Gastrocnemius medialis (tissue), 4 donors: Measurements from ENCODE around the gene CCDC187.

Experiments
- POLR2A ChIP-seq, 2 donors: fragments of 450-650 bp; IDR thresholded peaks; one replicate each; pipeline ENCODE4 v1.6.1; 2017; ENCODE audit warnings: antibody characterized with exemption in 2 of 2, mild to moderate bottlenecking in 2 of 2, moderate library complexity in 2 of 2
- TF ChIP-seq, protein P1 (sequence below), 5 experiments: fragments of 450-650 bp in 3 of 5; fragments of 200-600 bp in 2 of 5; sonication (generic) in 2 of 5; IDR thresholded peaks in 4 of 5; conservative IDR thresholded peaks in 1 of 5; 1 replicate in 4 of 5; 2 replicates in 1 of 5; pipeline ENCODE4 v1.5.1; 2016 to 2019; ENCODE audit warnings: antibody characterized with exemption in 5 of 5, mild to moderate bottlenecking in 3 of 5, moderate library complexity in 3 of 5

DNA sequence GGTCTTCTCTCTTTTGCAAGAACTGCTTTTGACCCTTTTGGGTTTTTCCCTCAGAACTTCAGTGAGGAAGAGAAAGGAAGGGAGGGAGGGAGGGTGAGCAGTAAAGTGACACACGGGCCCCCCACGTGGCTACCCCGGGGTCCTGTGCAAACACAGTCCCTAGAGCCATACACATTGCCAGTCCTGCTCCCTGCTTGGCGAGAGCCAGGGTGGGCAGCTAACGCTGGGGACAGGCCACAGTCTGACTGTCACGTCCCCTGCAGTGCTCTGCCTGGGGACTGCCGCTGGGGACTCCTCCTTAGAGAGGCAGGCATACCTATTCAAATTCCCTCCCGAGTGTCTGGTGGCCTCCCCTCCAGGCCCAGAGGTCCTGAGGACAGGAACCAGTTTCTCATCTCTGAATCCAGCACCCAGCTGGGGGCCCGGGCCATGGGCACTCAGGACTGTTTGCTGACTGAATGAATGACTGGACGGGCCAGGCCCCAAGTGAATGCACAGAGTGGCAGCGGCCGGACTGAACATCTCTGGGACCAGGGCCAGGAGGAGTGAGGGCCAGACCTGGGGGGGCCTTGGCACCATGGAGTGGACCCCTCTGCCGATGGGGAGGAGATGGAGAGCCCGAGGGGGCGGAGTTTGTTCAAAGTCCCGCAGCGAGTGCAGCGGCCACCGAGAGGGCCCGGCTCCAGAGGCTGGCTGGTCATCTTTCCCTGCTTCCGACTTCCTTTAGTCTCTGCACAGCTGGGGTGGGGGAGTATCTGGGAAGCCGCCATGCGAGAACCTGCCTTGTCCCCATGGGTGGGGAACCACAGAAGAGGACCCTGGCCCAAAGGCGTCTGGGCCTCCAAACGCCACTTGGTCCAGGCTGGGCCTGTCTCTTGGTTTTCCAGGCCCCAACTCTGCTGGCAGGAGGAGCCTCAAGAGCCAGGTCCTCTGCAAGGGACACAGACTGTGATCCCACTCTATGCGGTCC is 5.8 kb downstream of the CCDC187 start:
- TF ChIP-seq, protein P1, sequence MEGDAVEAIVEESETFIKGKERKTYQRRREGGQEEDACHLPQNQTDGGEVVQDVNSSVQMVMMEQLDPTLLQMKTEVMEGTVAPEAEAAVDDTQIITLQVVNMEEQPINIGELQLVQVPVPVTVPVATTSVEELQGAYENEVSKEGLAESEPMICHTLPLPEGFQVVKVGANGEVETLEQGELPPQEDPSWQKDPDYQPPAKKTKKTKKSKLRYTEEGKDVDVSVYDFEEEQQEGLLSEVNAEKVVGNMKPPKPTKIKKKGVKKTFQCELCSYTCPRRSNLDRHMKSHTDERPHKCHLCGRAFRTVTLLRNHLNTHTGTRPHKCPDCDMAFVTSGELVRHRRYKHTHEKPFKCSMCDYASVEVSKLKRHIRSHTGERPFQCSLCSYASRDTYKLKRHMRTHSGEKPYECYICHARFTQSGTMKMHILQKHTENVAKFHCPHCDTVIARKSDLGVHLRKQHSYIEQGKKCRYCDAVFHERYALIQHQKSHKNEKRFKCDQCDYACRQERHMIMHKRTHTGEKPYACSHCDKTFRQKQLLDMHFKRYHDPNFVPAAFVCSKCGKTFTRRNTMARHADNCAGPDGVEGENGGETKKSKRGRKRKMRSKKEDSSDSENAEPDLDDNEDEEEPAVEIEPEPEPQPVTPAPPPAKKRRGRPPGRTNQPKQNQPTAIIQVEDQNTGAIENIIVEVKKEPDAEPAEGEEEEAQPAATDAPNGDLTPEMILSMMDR (IDR thresholded peaks at IDR 0.05 in 4 of 5, conservative IDR thresholded peaks at IDR 0.05 in 1 of 5), result no peak
- TF ChIP-seq POLR2A (IDR thresholded peaks at IDR 0.05), result no peak
